GM21529 (cell line): ENCODE measurements around the gene CLEC9A.

Experiments used
- ATAC-seq: cut with Tn5 transposase; IDR thresholded peaks from one replicate; pipeline ENCODE4 v1.9.1; 2021; ENCODE audit not compliant: unreplicated experiment

Gene CLEC9A

GRCh38 chr12:10065241-10065640, 34.8 kb downstream of the CLEC9A start:
- no peak for ATAC-seq

GRCh38 chr12:10067264-10067663, 36.8 kb downstream of the CLEC9A start:
- ATAC-seq = no peak

GRCh38 chr12:10067942-10068341, 37.5 kb downstream of the CLEC9A start:
- ATAC-seq = no peak

- ATAC-seq = no peak
Observed at GRCh38 chr12:10068644-10069043, 38.2 kb downstream of the CLEC9A start.

GRCh38 chr12:10069099-10069498, 38.6 kb downstream of the CLEC9A start:
- no peak for ATAC-seq

- no peak for ATAC-seq
Observed at GRCh38 chr12:10069976-10070375, 39.5 kb downstream of the CLEC9A start.

GRCh38 chr12:10070380-10070779, 39.9 kb downstream of the CLEC9A start:
- no peak for ATAC-seq

- no peak for ATAC-seq
Observed at GRCh38 chr12:10072131-10072530, 41.6 kb downstream of the CLEC9A start.

GRCh38 chr12:10073261-10073660, 42.8 kb downstream of the CLEC9A start:
- ATAC-seq = no peak

GRCh38 chr12:10075451-10075850, 45.0 kb downstream of the CLEC9A start:
- no peak for ATAC-seq

GRCh38 chr12:10082117-10082874, 51.8 kb downstream of the CLEC9A start:
- ATAC-seq = no peak

GRCh38 chr12:10084733-10085132, 54.3 kb downstream of the CLEC9A start:
- ATAC-seq = no peak

GRCh38 chr12:10086387-10086786, 55.9 kb downstream of the CLEC9A start:
- no peak for ATAC-seq

- ATAC-seq = no peak
Observed at GRCh38 chr12:10088031-10088430, 57.5 kb downstream of the CLEC9A start.

GRCh38 chr12:10088955-10089900, 58.7 kb downstream of the CLEC9A start:
- no peak for ATAC-seq

GRCh38 chr12:10094646-10095395, 64.3 kb downstream of the CLEC9A start:
- ATAC-seq = no peak

- no peak for ATAC-seq
Observed at GRCh38 chr12:10095971-10096370, 65.5 kb downstream of the CLEC9A start.

GRCh38 chr12:10097521-10097920, 67.0 kb downstream of the CLEC9A start:
- ATAC-seq = no peak

- no peak for ATAC-seq
Observed at GRCh38 chr12:10098791-10099190, 68.3 kb downstream of the CLEC9A start, which contains the start of gene CLEC1A. Gene CLEC1A, minus strand, starts transcription at chr12:10098985. Its CDS starts 63 bp downstream, at chr12:10098922.

- ATAC-seq = no peak
Observed at GRCh38 chr12:10101042-10101579, 70.6 kb downstream of the CLEC9A start.
